Measurements from ENCODE around the gene ORM2.
"Not testable (repeated sequence)": the region's sequence is repeated elsewhere in the genome, so short reads cannot be mapped to it uniquely, and the experiment has no call there.

The ORM2 gene

DNA sequence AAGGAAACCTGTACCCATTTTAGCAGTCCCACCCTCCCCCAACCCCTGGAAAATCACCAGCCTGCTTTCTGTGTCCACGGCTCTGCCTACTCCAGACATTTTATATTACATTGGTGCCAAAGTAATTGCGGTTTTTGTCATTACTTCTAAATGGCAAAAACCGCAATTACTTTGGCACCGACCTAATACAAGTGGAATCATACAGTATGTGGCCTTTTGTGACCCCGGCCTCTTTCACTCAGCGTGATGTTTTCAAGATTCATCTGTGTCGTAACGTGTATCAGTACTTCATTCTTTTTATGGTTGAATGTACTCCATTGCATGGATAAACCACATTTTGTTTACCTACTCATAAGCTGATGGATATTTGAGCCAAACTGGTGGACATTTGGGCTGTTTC, 16.5 kb upstream of the ORM2 start:
- DNase-seq, result no peak

DNA sequence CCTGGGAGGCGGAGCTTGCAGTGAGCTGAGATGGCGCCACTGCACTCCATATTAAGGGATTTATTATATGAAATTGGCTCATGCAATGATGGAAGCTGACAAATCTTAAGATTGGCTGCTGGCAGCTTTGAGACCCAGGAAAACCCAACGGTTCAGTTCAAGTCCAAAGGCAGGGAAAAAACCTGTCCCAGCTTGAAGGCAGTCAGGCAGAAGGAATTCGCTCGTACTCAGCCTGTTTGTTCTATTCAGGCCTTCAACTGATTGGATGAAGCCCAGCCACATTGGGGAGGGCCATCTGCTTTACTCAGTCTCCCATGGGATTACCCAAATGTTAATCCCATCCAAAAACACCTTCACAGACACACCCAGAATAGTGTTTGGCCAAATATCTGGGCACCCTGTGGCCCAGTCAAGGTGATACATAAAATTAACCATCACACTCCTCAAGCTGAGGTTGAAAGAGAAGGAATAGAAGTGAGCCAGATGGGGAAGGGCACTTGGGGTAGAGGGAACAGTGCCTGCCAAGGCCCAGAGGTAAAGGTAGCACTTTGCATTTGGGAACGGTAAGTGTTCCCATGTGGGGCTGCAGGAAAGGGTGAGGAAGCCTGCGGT, 15.3 kb upstream of the ORM2 start:
- DNase-seq, result no peak

DNA sequence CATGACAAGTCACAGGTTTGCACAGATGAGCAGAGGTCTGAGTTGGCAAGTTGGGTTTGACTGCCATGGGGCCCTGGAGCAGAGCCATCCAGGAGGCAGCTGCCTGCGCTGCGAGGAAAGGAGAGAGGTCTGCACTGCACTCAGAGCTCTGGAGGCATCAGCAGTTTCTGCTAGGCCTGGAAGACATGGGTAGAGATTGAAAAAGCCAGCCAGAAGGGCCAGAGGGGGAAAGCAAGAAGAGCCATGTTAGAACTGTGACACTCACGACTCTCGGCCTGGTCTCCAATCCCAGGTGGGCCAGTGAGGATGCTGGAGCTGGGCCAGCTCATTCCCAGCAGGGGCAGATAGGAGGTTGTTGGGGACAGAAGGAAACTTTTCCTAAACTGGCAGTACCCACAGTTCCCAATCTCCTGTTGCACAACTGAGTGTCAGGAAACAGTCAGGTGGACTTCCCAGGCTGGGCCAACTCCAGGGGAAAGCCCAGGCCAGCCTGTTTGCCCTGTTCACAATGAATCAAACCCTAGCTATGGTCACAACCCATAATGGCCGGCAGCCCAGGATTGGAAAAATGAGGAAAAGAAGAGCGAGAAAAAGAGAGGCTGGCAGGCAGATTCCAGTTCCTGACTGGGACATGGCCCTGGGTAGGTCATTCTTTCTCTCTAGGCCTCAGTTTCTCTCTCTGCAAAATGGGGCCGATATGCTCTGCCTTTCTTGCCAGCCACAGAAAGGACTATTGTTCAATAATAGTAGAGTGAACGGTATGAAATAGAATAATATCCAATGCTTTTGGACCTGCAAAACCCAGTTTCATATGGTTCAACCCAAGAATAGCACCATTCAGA, 14.6 kb upstream of the ORM2 start:
- DNase-seq, result peak in 2 of 58 donors; percentile 18 to 35

DNA sequence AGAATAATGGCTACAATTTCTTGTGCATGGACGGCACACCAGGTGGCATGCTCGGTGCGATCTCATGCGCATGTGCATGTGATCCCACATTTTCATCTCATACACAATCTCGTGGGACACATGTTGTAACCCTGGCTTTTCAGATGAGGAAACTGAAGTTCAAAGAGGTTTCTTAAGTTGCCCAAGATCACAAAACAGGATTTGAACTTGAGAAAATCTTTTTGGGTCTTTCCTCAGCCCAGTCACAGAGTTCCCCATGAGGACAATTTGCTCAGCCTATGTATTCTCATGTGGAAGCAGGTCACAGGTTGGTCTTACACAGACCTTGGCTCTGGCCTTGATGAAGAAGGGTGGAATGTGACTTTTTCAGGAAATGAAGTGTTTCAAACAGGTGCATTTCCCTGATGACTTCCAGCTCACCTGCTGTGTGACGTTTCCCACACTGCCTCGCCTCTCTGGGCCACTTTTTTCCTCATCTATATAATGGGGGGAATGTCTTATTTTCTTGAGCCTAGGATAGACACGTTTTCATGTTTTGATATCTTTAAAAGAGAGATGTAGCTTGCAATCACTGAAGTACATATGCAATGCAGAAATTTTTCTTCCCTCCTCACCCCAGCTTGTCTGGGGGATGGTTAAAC, 13.8 kb upstream of the ORM2 start:
- no peak for DNase-seq

DNA sequence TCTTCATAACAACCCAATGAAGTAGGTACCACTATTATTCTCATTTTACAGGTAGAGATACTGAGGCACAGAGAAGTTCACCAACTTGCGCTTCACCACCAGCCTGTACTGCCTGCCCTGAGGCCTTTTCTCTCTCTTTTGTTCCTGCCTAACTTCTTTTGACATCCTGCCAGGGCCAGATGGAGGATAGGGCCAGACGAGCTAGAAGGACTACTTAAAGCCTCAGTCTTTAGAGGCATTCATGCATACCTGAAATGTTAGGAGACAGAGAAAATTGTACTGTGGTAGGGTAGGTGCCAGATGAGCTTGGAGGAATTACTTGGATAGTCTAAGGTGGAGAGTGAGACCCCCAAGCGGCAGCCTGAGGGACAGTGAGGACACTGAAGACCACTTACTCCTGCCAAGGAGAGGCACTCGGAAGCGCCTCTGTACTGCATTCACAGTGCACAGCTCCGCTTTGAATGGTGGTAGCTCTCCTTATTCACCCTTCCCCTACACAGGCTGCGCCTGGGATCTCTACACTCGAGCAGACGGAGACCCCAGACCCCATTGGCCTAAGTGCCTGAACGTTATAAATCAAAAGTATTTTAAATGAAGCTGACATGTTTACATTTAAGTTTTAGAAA, 13.0 kb upstream of the ORM2 start:
- DNase-seq, result no peak

DNA sequence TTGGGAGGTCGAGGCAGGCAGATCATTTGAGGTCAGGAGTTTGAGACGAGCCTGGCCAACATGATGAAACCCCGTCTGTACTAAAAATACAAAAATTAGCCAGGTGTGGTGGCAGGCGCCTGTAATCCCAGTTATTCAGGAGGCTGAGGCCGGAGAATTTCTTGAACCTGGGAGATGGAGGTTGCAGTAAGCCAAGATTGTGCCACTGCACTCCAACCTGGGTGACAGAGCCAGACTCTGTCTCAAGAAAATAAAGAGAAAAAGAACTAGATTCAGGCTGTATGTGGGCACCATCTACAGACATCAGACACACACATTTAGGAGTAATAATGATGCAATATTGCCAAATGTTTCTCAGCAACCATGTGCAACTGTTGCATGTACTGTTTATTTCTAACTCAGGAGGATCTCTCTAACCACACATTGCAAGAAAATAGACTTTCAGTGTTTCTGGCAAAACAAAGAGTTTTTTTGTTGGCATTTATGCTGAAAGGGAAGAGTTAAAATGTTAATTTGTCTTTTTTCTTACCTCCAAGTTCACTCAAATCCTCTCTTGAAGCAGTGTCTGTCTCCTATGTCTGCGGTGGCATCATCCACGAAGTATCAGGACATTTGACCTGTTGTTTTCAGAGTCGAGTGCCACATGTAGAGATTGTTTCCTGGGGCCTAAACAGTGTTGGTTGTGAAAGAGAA, 11.9 kb upstream of the ORM2 start:
- DNase-seq, result no peak

DNA sequence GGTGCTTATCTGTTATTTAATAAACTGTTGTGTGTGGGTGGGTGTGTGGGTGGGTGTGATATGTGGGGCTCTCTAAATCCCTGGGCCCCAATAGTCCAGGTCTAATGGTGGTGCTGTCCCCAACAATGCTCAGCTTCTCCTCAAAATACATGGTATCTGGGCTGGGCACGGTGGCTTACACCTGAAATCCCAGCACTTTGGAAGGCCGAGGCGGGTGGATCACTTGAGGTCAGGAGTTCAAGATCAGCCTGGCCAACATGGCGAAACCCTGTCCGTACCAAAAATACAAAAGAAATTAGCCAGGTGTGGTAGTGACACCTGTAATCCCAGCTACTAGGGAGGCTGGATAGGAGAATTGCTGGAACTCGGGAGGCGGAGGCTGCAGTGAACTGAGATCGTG, 11.3 kb upstream of the ORM2 start:
- no peak for DNase-seq

DNA sequence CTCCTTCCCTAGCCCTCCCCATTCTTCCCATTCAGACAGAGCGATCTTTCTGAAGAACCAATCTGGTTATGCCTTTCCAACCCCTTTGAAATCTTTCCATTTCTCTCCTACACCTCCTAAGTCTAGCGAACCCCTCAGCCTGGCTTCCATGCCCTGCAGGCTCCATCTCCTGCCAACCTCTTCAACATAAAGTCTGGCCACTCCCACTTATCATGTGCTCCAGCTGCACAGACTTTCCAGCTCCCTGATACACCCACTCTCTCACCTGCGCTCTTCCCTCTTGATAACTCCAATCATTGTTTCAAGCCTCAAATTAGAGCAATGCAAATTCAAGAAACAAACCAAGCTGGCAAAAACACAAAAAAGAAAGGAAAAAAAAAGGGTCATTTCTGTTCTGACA, 10.5 kb upstream of the ORM2 start:
- DNase-seq, result no peak

DNA sequence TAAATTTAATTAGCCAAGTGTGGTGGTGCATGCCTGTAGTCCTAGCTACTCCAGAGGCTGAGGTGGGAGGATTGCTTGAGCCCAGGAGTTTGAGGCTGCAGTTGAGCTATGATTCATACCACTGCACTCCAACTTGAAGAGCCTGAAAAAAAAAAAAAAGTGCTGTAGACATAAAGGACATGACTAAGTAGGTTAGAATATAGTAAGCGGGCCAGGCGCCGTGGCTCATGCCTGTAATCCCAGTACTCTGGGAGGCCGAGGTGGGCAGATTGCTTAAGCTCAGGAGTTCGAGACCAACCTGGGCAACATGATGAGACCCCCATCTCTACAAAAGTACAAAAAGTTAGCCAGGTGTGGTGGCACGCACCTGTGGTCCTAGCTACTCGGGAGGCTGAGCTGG, 9.0 kb upstream of the ORM2 start:
- DNase-seq, result not testable (repeated sequence)

DNA sequence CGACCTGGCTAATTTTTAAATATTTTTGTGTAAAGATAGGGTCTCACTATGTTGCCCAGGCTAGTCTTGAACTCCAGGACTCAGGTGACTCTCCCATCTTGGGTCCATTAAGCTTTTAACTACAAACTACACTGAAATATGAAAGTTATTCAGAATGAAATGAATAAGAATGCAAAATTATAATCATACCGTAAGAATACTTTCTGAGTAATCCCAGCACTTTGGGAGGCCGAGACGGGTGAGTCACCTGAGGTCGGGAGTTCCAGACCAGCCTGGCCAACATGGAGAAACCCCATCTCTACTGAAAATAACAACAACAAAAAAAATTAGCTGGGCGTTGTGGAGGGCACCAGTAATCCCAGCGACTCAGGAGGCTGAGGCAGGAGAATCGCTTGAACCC, 7.9 kb upstream of the ORM2 start:
- DNase-seq, result no peak

DNA sequence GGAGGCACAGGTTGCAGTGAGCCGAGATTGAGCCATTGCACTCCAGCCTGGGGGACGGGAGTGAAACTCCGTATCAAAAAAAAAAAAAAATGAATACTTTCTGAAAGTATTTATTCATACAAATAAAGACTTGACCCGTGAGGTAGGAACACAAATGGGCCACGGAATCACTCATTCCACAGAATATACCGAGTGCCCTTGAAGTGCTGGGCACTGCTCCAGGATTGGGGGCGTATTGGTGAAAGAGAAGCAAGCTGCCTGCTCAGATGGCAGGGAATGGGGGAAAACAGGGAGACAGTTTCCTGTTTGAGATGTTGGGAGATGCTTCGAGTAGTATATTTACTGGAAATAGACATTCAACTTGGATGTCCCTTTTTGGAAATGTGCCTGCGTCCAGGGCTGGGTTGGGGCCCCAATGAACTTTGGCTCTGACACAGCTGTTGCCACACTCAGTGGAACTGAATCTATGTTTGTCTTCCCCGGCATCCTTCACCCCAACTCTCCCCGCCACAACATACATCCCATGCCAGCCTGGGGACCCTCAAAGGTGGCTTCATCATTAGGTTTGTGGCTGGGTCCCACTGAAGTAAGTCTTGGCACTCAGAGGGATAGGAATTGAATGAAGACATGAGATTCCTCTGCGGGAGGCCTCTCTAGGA, 7.4 kb upstream of the ORM2 start:
- DNase-seq, result peak in 5 of 58 donors; percentile 5 to 37 (median 15)

DNA sequence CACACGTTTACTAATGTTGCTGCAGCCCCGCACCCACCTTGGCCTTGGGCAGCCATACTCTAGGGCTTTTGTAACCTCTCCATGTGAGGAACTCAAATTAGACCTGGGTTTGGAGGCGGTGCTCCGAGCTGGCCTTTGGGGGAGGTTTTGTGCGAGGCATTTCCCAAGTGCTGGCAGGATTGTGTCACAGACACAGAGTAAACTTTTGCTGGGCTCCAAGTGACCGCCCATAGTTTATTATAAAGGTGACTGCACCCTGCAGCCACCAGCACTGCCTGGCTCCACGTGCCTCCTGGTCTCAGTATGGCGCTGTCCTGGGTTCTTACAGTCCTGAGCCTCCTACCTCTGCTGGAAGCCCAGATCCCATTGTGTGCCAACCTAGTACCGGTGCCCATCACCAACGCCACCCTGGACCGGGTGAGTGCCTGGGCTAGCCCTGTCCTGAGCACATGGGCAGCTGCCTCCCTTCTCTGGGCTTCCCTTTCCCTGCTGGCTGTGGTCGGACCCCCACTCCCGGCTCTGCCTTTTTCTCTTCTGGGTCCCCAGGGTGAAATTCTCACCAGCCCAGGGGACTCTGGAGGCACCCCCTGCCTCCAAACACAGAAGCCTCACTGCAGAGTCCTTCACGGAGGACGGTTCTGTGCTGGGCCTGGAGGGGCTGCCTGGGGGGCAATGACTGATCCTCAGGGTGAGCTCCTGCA, 6.7 kb upstream of the ORM2 start, which contains the start of gene ORM1:
Gene ORM1, plus strand, starts transcription at position 268 of the 701 bp plus-strand sequence. Its CDS starts 36 bp downstream, at position 304.
- not testable (repeated sequence) for DNase-seq

DNA sequence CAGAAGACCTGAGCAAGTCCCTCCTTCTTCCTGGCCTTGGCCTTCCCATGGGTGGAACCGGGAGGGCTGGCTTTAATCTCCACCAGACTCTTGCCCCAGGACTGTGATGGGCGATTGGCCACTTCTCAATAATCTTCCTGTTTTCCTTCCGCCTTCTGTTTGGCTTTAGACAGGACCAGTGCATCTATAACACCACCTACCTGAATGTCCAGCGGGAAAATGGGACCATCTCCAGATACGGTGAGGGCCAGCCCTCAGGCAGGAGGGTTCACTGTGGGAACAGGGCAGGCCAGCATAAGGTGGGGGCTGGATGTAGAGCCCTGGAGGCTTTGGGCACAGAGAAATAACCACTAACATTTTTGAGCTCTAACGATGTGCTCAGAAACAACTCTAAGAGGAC, 5.8 kb upstream of the ORM2 start:
- DNase-seq, result not testable (repeated sequence)

DNA sequence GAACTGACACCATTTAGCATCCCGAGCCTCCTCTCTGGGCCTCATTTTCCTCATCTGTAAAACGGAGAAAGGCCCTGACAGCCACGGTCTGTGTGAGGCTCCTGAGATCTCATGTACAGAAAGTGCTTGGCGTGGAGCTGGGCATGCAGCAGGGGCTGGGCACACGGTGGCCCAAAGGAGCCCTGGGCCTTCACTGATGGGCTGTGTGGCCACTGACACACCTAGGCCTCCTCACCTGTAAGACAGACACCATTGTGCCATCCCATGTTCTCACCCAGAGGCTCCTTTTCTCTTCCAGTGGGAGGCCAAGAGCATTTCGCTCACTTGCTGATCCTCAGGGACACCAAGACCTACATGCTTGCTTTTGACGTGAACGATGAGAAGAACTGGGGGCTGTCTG, 5.2 kb upstream of the ORM2 start:
- peak in 1 of 58 donors; percentile 46 for DNase-seq

DNA sequence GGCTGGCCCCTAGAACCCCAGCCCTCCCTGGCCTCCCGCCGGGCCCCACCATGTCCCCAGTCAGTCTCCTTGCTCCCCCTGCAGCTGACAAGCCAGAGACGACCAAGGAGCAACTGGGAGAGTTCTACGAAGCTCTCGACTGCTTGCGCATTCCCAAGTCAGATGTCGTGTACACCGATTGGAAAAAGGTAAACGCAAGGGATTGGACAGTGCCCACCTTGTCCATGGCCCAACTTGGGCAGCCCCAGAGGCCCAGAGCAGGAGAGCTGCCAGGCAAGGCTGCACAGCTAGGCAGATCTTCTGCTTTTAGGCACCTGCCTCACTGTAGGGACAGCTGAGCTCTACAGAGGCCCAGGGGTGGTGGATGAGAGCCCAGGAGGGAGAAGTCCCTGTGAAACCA, 4.7 kb upstream of the ORM2 start:
- DNase-seq, result not testable (repeated sequence)

DNA sequence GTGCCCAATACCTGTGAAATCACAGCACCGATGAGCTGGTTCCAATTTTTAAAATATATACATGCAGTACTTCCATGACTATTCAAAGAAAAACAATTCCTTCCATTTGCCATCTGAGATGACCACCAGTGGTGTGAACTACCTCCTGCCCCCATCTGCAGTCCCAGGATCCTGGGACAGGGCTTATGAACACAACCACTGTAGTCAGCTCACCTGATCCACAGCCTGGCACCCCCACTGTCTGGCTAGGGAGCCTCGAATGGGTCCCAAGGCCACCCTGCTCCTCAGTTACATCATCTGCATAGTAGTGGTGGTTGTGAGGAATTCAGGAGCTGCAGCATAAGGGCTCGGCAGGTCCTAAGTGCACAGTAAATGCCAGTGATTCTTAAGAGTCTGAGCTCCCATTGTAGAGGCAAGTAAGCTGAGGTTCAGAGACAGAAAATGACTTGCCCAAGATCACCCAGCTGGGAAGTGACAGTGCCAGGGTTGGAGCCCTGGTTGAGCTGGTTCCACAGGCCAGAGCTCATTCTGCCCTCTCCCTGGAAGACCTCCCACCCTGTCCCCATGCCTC, 3.9 kb upstream of the ORM2 start:
- DNase-seq, result not testable (repeated sequence)

DNA sequence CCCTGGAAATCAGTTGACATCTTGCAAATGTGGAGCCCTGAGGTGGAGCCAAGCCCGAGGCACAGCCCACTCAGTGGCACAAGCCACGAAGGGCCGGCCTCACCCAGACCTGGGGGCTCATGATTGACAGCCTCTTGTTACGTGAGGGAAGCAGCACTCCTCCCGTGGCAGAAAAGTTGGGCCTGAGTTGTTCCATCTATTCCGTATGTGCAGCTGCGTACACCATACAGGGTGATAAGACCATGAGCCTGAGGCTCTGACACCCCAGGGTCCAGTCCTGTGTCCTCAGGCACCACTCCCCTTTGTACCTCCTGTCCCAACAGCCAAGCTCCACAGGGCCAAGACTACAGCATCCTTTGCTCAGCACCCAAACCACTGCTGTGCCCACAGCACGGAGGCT, 1.9 kb upstream of the ORM2 start:
- DNase-seq, result peak in 2 of 58 donors; percentile 28 to 29

DNA sequence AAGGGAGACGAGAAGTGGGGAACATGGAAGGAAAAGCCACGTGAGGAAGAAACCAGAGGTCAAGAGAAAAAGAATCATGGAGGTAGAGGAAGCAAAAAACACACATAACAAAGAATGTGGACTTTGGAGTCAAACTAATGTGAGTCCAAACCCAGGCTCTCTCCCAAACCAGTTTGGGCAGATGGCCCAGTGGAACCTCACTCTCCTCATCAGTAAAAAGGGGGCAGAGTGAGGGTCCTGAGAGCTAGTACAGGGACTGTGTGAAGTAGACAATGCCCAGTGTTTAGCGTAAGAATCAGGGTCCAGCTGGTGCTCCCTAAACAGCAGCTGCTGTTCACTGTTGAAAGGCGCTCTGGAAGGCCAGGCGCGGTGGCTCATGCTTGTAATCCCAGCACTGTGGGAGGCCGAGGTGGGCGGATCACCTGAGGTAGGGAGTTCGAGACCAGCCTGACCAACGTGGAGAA, 1.3 kb upstream of the ORM2 start:
- not testable (repeated sequence) for DNase-seq

DNA sequence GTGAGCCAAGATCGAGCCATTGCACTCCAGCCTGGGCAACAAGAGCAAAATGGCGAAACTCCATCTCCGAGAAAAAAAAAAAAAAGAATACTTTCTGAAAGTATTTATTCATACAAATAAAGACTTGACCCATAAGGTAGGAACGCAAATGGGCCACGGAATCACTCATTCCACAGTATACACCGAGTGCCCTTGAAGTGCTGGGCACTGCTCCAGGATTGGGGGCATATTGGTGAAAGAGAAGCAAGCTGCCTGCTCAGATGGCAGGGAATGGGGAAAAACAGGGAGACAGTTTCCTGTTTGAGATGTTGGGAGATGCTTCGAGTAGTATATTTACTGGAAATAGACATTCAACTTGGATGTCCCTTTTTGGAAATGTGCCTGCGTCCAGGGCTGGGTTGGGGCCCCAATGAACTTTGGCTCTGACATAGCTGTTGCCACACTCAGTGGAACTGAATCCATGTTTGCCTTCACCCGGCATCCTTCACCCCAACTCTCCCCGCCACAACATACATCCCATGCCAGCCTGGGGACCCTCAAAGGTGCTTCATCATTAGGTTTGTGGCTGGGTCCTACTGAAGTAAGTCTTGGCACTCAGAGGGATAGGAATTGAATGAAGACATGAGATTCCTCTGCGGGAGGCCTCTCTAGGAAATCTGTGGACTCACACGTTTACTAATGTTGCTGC, 588 bp upstream of the ORM2 start:
- not testable (repeated sequence) for DNase-seq

Measured in anterior cingulate cortex (tissue), 58 donors.